HepG2 (cell line): Measurements from ENCODE around the gene CRAT. TPM values are rescaled to one million over a fixed set of nuclear protein-coding genes. Genes with fewer than 3 reads are reported as not detected.

Source experiments
- CBX2 ChIP-seq, 2 experiments: fragments of 200-600 bp in 1 of 2; sonication (generic); formaldehyde crosslinking in 1 of 2; IDR thresholded peaks; 2 replicates each; pipeline versions ENCODE4 v1.7.0 to v1.8.1; 2018 to 2022; ENCODE audit warnings: low read depth in 2 of 2, low read length in 1 of 2, mild to moderate bottlenecking in 1 of 2, missing genetic modification reagents in 1 of 2
- CHD4 ChIP-seq: fragments of 200-600 bp; sonication (generic); IDR thresholded peaks from 2 replicates; pipeline ENCODE4 v1.7.0; 2017; ENCODE audit warnings: mild to moderate bottlenecking, low read length, borderline replicate concordance
- CTCF ChIP-seq: sonication (generic); formaldehyde crosslinking; IDR thresholded peaks from 2 replicates; pipeline ENCODE4 v1.5.0; 2020; ENCODE audit warnings: mild to moderate bottlenecking, missing genetic modification reagents, moderate library complexity
- GPN1 ChIP-seq: sonication (generic); formaldehyde crosslinking; IDR thresholded peaks from 2 replicates; pipeline ENCODE4 v1.5.1; 2020; ENCODE audit warnings: missing genetic modification reagents, borderline replicate concordance
- IRF2 ChIP-seq: IDR thresholded peaks from 2 replicates; pipeline ENCODE4 v1.6.1; 2018; ENCODE audit warnings: missing genetic modification reagents, missing compliant biosample characterization
- NFE2L1 ChIP-seq: sonication (generic); formaldehyde crosslinking; IDR thresholded peaks from 2 replicates; pipeline ENCODE4 v1.4.0; 2020; ENCODE audit warnings: missing genetic modification reagents, mild to moderate bottlenecking, borderline replicate concordance
- NR0B2 ChIP-seq: sonication (generic); formaldehyde crosslinking; IDR thresholded peaks from 2 replicates; pipeline ENCODE4 v1.4.0; 2020; ENCODE audit warnings: mild to moderate bottlenecking, missing genetic modification reagents
- PITX1 ChIP-seq: sonication (generic); formaldehyde crosslinking; IDR thresholded peaks from 2 replicates; pipeline ENCODE4 v1.5.1; 2020; ENCODE audit warnings: mild to moderate bottlenecking, missing genetic modification reagents
- SMAD1 ChIP-seq: sonication (generic); formaldehyde crosslinking; IDR thresholded peaks from 2 replicates; pipeline ENCODE4 v1.4.0; 2020; ENCODE audit warnings: missing genetic modification reagents, low read depth, mild to moderate bottlenecking, borderline replicate concordance
- TAF1 ChIP-seq: sonication (generic); formaldehyde crosslinking; IDR thresholded peaks from 2 replicates; pipeline ENCODE4 v1.4.0; 2020; ENCODE audit warnings: missing genetic modification reagents
- THAP11 ChIP-seq: IDR thresholded peaks from 2 replicates; pipeline ENCODE4 v1.6.1; 2016; ENCODE audit warnings: missing biosample characterization, missing genetic modification reagents
- ZBTB20 ChIP-seq: sonication (generic); formaldehyde crosslinking; IDR thresholded peaks from 2 replicates; pipeline ENCODE4 v1.8.1; 2023; ENCODE audit warnings: missing genetic modification reagents, low read depth, mild to moderate bottlenecking, borderline replicate concordance
- ZFP37 ChIP-seq: sonication (generic); formaldehyde crosslinking; IDR thresholded peaks from 2 replicates; pipeline ENCODE4 v1.4.0; 2020; ENCODE audit warnings: missing genetic modification reagents, borderline replicate concordance
- ZMYM3 ChIP-seq: sonication (generic); formaldehyde crosslinking; IDR thresholded peaks from 2 replicates; pipeline ENCODE4 v1.5.1; 2020; ENCODE audit warnings: mild to moderate bottlenecking, missing genetic modification reagents
- ZNF121 ChIP-seq: sonication (generic); formaldehyde crosslinking; IDR thresholded peaks from 2 replicates; pipeline ENCODE4 v1.5.0; 2020; ENCODE audit warnings: mild to moderate bottlenecking, missing genetic modification reagents
- ZNF143 ChIP-seq: sonication (generic); formaldehyde crosslinking; IDR thresholded peaks from 2 replicates; pipeline ENCODE4 v1.4.0; 2020; ENCODE audit warnings: missing genetic modification reagents
- ZNF18 ChIP-seq: sonication (generic); formaldehyde crosslinking; IDR thresholded peaks from 2 replicates; pipeline ENCODE4 v1.8.0; 2022; ENCODE audit warnings: mild to moderate bottlenecking, missing genetic modification reagents; ENCODE audit not compliant: insufficient replicate concordance
- ZNF296 ChIP-seq: sonication (generic); formaldehyde crosslinking; conservative IDR thresholded peaks from 2 replicates; pipeline ENCODE4 v1.5.0; 2020; ENCODE audit warnings: mild to moderate bottlenecking, missing genetic modification reagents
- ZNF326 ChIP-seq: sonication (generic); formaldehyde crosslinking; IDR thresholded peaks from 2 replicates; pipeline ENCODE4 v1.4.0; 2020; ENCODE audit warnings: missing genetic modification reagents, borderline replicate concordance
- ZNF484 ChIP-seq: sonication (generic); formaldehyde crosslinking; IDR thresholded peaks from 2 replicates; pipeline ENCODE4 v1.5.1; 2020; ENCODE audit warnings: mild to moderate bottlenecking, low read depth, missing genetic modification reagents, borderline replicate concordance
- ZNF614 ChIP-seq: IDR thresholded peaks from 2 replicates; pipeline ENCODE4 v1.6.1; 2018; ENCODE audit warnings: missing biosample characterization, missing genetic modification reagents, inconsistent platforms, borderline replicate concordance
- polyA plus RNA-seq, 8 experiments: library from polyadenylated mRNA; depleted of rRNA in 3 of 8; stranded (reverse) in 7 of 8; unstranded in 1 of 8; fragments of >200 nt; fragmentation: Illumina TruSeq in 4 of 8; extraction: Trizol in 4 of 8; gene quantifications; 2 replicates each; pipeline versions ENCODE4 v1.2.1 to v1.2.3, GENCODE V29; 2011 to 2016; ENCODE audit warnings: low read depth in 4 of 8, missing spikeins in 1 of 8, mixed read lengths in 1 of 8; ENCODE audit not compliant: insufficient read depth in 1 of 8
- total RNA-seq, 5 experiments: library from RNA; depleted of rRNA; stranded (reverse); fragments of >200 nt; fragmentation: Illumina TruSeq; extraction: Trizol; gene quantifications; 2 replicates each; pipeline ENCODE4 v1.2.3, GENCODE V29; 2016; ENCODE audit warnings: low read depth in 1 of 5
- TF ChIP-seq, protein P1 (sequence below): sonication (generic); formaldehyde crosslinking; IDR thresholded peaks from 2 replicates; pipeline ENCODE4 v1.8.1; 2023; ENCODE audit warnings: mild to moderate bottlenecking, missing genetic modification reagents
- TF ChIP-seq, protein P2 (sequence below): IDR thresholded peaks from 2 replicates; pipeline ENCODE4 v1.6.1; 2016; ENCODE audit warnings: missing biosample characterization, missing genetic modification reagents, low read depth

CRAT gene
- total and polyA plus RNA-seq, 2 of the 13 experiments (the other 11 are each of a cell fraction or from before 2014, with no cell fraction given) = 26.1 to 26.6 TPM

DNA sequence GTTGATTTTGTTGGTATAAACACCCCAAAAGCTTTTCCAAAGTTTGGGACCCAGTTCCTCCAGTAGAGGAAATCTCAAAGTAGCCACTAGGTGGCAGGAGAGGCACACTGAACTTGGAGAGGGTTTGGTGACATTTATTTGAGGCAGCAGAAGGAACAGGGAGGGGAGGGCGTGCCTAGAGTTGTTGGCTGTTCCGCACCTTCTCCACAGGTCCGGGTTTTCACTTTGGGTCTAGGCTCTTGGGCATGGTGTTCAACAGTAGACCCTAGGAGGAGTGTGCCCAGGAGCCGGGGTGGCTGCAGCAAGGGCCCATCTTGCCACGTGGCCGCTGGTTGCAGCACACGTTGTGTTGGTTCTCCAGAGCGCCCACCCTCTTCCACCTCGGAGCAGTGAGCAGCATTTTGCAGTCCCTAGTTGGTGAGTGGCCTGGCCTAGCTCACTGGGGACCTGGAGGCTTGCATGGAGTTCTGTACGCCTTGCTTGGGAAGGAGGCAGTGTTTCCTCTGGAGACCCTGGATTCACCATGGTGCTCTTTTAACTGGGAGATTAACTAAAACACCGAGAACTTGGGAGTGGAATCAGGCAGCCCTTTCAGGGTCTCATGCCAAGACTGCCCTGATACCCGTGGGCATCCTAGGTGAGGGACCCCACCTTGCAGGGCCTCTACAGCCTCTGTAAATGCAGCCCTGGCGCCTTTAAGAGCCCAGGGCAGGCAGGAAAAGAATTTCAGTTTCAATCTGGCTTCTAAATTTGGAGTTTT, 28.8 kb upstream of the CRAT start (continued):
- TF ChIP-seq CTCF (CRISPR knock-in tag) = peak; percentile 90
- TF ChIP-seq, protein P1, sequence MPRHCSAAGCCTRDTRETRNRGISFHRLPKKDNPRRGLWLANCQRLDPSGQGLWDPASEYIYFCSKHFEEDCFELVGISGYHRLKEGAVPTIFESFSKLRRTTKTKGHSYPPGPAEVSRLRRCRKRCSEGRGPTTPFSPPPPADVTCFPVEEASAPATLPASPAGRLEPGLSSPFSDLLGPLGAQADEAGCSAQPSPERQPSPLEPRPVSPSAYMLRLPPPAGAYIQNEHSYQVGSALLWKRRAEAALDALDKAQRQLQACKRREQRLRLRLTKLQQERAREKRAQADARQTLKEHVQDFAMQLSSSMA = peak; percentile 40; the same call in 1 of the 2 replicates
- 0 out of 2 replicates have a peak, but pooled peaks have one; percentile 23 for TF ChIP-seq ZBTB20
- TF ChIP-seq CBX2 (IDR thresholded peaks at IDR 0.05; ENCODE audit: low read depth, low read length) = no peak
- no peak for TF ChIP-seq CBX2 (CRISPR knock-in tag; IDR thresholded peaks at IDR 0.05; ENCODE audit: low read depth)
- peak; percentile 58; the same call in 1 of the 2 replicates for TF ChIP-seq SMAD1 (CRISPR knock-in tag)
- TF ChIP-seq, protein P2, sequence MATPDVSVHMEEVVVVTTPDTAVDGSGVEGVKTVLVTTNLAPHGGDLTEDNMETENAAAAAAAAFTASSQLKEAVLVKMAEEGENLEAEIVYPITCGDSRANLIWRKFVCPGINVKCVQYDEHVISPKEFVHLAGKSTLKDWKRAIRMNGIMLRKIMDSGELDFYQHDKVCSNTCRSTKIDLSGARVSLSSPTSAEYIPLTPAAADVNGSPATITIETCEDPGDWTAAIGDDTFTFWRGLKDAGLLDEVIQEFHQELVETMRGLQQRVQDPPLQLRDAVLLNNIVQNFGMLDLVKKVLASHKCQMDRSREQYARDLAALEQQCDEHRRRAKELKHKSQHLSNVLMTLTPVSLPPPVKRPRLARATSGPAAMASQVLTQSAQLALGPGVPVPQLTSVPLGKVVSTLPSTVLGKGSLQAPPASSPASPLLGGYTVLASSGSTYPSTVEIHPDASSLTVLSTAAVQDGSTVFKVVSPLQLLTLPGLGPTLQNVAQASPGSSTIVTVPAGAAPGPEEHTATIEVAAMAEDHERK = no peak
- TF ChIP-seq NR0B2 = 0 out of 2 replicates have a peak, but pooled peaks have one; percentile 50
- peak; percentile 65; the same call in 1 of the 2 replicates for TF ChIP-seq IRF2
- no peak for TF ChIP-seq ZNF296 (CRISPR knock-in tag)
- no peak for TF ChIP-seq CHD4
- TF ChIP-seq ZNF614 (CRISPR knock-in tag) = no peak
- TF ChIP-seq ZNF121 (CRISPR knock-in tag) = no peak
- no peak for TF ChIP-seq ZFP37 (CRISPR knock-in tag)
- no peak for TF ChIP-seq ZNF326 (CRISPR knock-in tag)
- no peak for TF ChIP-seq ZNF143
- TF ChIP-seq ZNF18 = no peak
- TF ChIP-seq ZNF484 (CRISPR knock-in tag) = no peak
- 0 out of 2 replicates have a peak, but pooled peaks have one; percentile 24 for TF ChIP-seq PITX1 (CRISPR knock-in tag)
- no peak for TF ChIP-seq GPN1
- TF ChIP-seq ZMYM3 (CRISPR knock-in tag) = no peak; the same call in 1 of the 2 replicates
- peak; percentile 59 for TF ChIP-seq THAP11 (CRISPR knock-in tag)
- no peak for TF ChIP-seq TAF1 (CRISPR knock-in tag)
- TF ChIP-seq NFE2L1 (CRISPR knock-in tag) = no peak
